OCI-LY7 (cell line): ENCODE data around the gene ADD3. TPM values are rescaled to one million over a fixed set of nuclear protein-coding genes. Genes with fewer than 3 reads are reported as not detected.

Source experiments
- BruUV-seq: library from RNA; stranded (reverse); fragments of 400-500 nt; replicated peaks from 2 replicates; lab custom pipeline; 2021; lab: Mats Ljungman, UMichigan
- CTCF ChIA-PET: fragments of 300-600 bp; sonication (Branson Sonifier 250); formaldehyde crosslinking; loops from one replicate; lab custom pipeline; 2022; ENCODE audit warnings: antibody characterized with exemption; ENCODE audit not compliant: unreplicated experiment; lab: Charles Lee
- POLR2A ChIA-PET: fragments of 300-600 bp; sonication (Branson Sonifier 250); formaldehyde crosslinking; loops from one replicate; lab custom pipeline; 2022; ENCODE audit warnings: antibody characterized with exemption; lab: Charles Lee
- DNase-seq: peaks from one replicate; pipeline ENCODE4 v3.0.0-alpha.2; 2015; ENCODE audit warnings: low spot score
- H2AFZ ChIP-seq: fragments of 200-600 bp; sonication (generic), shearing (Covaris generic); 2 replicates; pipeline ENCODE4 v1.6.1; 2014; ENCODE audit warnings: mild to moderate bottlenecking, antibody characterized with exemption, low read length, moderate library complexity
- H3K27ac ChIP-seq: fragments of 200-600 bp; sonication (generic); 2 replicates; pipeline ENCODE4 v1.5.1; 2014; ENCODE audit warnings: mixed run types, low read depth, mild to moderate bottlenecking, moderate library complexity, low read length, inconsistent platforms; ENCODE audit not compliant: poor library complexity, severe bottlenecking
- H3K36me3 ChIP-seq: fragments of 200-600 bp; sonication (generic); 2 replicates; pipeline ENCODE4 v1.6.1; 2014; ENCODE audit warnings: mild to moderate bottlenecking, antibody characterized with exemption, low read length, moderate library complexity, mixed read lengths; ENCODE audit not compliant: insufficient read depth
- H3K4me1 ChIP-seq: fragments of 200-600 bp; sonication (generic); 2 replicates; pipeline ENCODE4 v1.5.1; 2014; ENCODE audit warnings: mild to moderate bottlenecking, low read length; ENCODE audit not compliant: insufficient read depth, poor library complexity, severe bottlenecking
- H3K4me2 ChIP-seq: fragments of 200-600 bp; sonication (generic); 2 replicates; pipeline ENCODE4 v1.6.1; 2014; ENCODE audit warnings: mild to moderate bottlenecking, low read length
- H3K4me3 ChIP-seq: fragments of 200-600 bp; sonication (generic); 2 replicates; pipeline ENCODE4 v1.5.1; 2014; ENCODE audit warnings: mild to moderate bottlenecking, low read depth, low read length; ENCODE audit not compliant: poor library complexity, severe bottlenecking
- H3K79me2 ChIP-seq: fragments of 200-600 bp; sonication (generic); 2 replicates; pipeline ENCODE4 v1.6.1; 2016; ENCODE audit warnings: low read depth, mild to moderate bottlenecking, low read length, moderate library complexity, mixed read lengths; ENCODE audit not compliant: insufficient read depth
- H3K9me2 ChIP-seq: fragments of 200-600 bp; sonication (generic); 2 replicates; pipeline ENCODE4 v1.6.1; 2016; ENCODE audit warnings: mild to moderate bottlenecking, low read length, mixed read lengths; ENCODE audit not compliant: insufficient read depth
- H3K9me3 ChIP-seq: fragments of 200-600 bp; sonication (generic); 2 replicates; pipeline ENCODE4 v1.6.1; 2014; ENCODE audit warnings: mild to moderate bottlenecking, mixed run types, low read length, mixed read lengths
- H4K20me1 ChIP-seq: fragments of 200-600 bp; sonication (generic); 2 replicates; pipeline ENCODE4 v1.6.1; 2014; ENCODE audit warnings: mild to moderate bottlenecking, antibody characterized with exemption, low read length, moderate library complexity, mixed read lengths; ENCODE audit not compliant: insufficient read depth
- CTCF ChIP-seq: fragments of 200-600 bp; sonication (generic); conservative IDR thresholded peaks from 2 replicates; pipeline ENCODE4 v1.5.1; 2014; ENCODE audit warnings: mild to moderate bottlenecking, antibody characterized with exemption, low read length, moderate library complexity, mixed read lengths
- EZH2phosphoT487 ChIP-seq: fragments of 200-600 bp; sonication (generic); IDR thresholded peaks from 2 replicates; pipeline ENCODE4 v1.6.1; 2018; ENCODE audit warnings: low read depth, borderline replicate concordance, mild to moderate bottlenecking, mixed run types, antibody characterized with exemption, low read length, moderate library complexity, mixed read lengths
- intact Hi-C: fragments of 100-400 bp; cut with micrococcal nuclease; formaldehyde crosslinking; loops from one replicate; pipeline ENCODE4 v1.10.0; 2022; ENCODE audit not compliant: unreplicated experiment
- total RNA-seq, 2 experiments: library from RNA; depleted of rRNA in 1 of 2; stranded (reverse); fragments of >200 nt in 1 of 2; shearing (Covaris generic) in 1 of 2; gene quantifications; 2 replicates each; pipeline ENCODE4 v1.2.3, GENCODE V29; 2014 to 2022

The ADD3 gene
- total RNA-seq, 2 experiments from 2014 or later, result 75.8 to 89.7 TPM

- BruUV-seq, result no TSS peak
- Histone ChIP-seq H2AFZ (no peak overlapping the region), H3K9me2 (no peaks in the 10 kb centered on the region), H3K4me3 (no peak overlapping the region), H4K20me1 (no peaks in the 10 kb centered on the region), H3K27ac (no peak overlapping the region), H3K9me3 (no peaks in the 10 kb centered on the region), H3K4me2 (no peak overlapping the region), H3K79me2 (no peaks in the 10 kb centered on the region), H3K36me3 (no peaks in the 10 kb centered on the region), H3K4me1 (no peaks in the 10 kb centered on the region)
- ChIA-PET POLR2A (interaction anchor here (0.6 kb wide), 1 partner anchor 28 kb away, joined by 3 read pairs; no protein-coding TSS in a partner anchor), CTCF (no interaction called here)
- no peak for DNase-seq
- TF ChIP-seq CTCF, result peak; percentile 36; the same call in 1 of the 2 replicates
- TF ChIP-seq EZH2phosphoT487, result no peak
- intact Hi-C loops, result no loop called here
Measured at GRCh38 chr10:110162741-110163145, 155.0 kb downstream of the ADD3 start.

- CTCF ChIA-PET, result no interaction called here
- no peak for DNase-seq
- TF ChIP-seq EZH2phosphoT487 (no peak), CTCF (no peak)
- Histone ChIP-seq H3K4me1 (no peaks in the 10 kb centered on the region), H2AFZ (no peak overlapping the region), H3K36me3 (no peaks in the 10 kb centered on the region), H3K79me2 (no peaks in the 10 kb centered on the region), H3K9me2 (no peaks in the 10 kb centered on the region), H3K27ac (no peak overlapping the region), H4K20me1 (no peaks in the 10 kb centered on the region), H3K4me3 (no peak overlapping the region), H3K9me3 (no peaks in the 10 kb centered on the region), H3K4me2 (no peak overlapping the region)
- BruUV-seq, result no TSS peak
- POLR2A ChIA-PET, result interaction anchor here (0.6 to 1.0 kb wide), 4 partner anchors 23 to 1122 kb away, joined by 3 to 4 read pairs (median 3); no protein-coding TSS in a partner anchor
- intact Hi-C loops, result no loop called here
Measured at GRCh38 chr10:110163192-110163773, 155.5 kb downstream of the ADD3 start.

GRCh38 chr10:110163841-110164240, 156.1 kb downstream of the ADD3 start:
- no peaks in the 10 kb centered on the region for H3K4me1 ChIP-seq
- TF ChIP-seq CTCF (no peak), EZH2phosphoT487 (no peak)
- H3K4me3 ChIP-seq, result no peak overlapping the region
- ChIA-PET POLR2A (interaction anchor here (0.6 to 1.0 kb wide), 2 partner anchors 23 to 1121 kb away, joined by 3 read pairs; no protein-coding TSS in a partner anchor), CTCF (no interaction called here)
- H4K20me1 ChIP-seq, result no peaks in the 10 kb centered on the region
- H3K9me2 ChIP-seq, result no peaks in the 10 kb centered on the region
- H3K36me3 ChIP-seq, result no peaks in the 10 kb centered on the region
- intact Hi-C loops, result no loop called here
- no peak overlapping the region for H3K4me2 ChIP-seq
- BruUV-seq, result no TSS peak
- no peak overlapping the region for H2AFZ ChIP-seq
- H3K79me2 ChIP-seq, result no peaks in the 10 kb centered on the region
- no peaks in the 10 kb centered on the region for H3K9me3 ChIP-seq
- DNase-seq, result no peak
- H3K27ac ChIP-seq, result no peak overlapping the region
